Mucosa of descending colon (tissue), 3 donors: Measurements from ENCODE around the gene GNAT2. TPM values are rescaled to one million over a fixed set of nuclear protein-coding genes. Genes with fewer than 3 reads are reported as not detected.

Source experiments
- ATAC-seq: fragments of 200-7000 bp; cut with Tn5 transposase; one replicate; pipeline ENCODE4 v1.9.1; 2020; ENCODE audit warnings: mild to moderate bottlenecking, moderate library complexity
- DNase-seq, 3 donors: peaks; one replicate each; pipeline ENCODE4 v3.0.0-alpha.2; 2020
- H3K36me3 ChIP-seq: fragments of 200-600 bp; one replicate; pipeline ENCODE4 v1.8.0; 2021; ENCODE audit warnings: low read depth, mild to moderate bottlenecking
- H3K4me1 ChIP-seq: fragments of 200-600 bp; one replicate; pipeline ENCODE4 v1.8.0; 2021; ENCODE audit warnings: low read depth, mild to moderate bottlenecking
- H3K4me3 ChIP-seq: fragments of 200-600 bp; one replicate; pipeline ENCODE4 v1.8.0; 2021; ENCODE audit warnings: mild to moderate bottlenecking
- H3K9me3 ChIP-seq: fragments of 200-600 bp; one replicate; pipeline ENCODE4 v1.8.0; 2021; ENCODE audit warnings: mild to moderate bottlenecking
- CTCF ChIP-seq: fragments of 200-600 bp; IDR thresholded peaks from one replicate; pipeline ENCODE4 v1.8.0; 2022; ENCODE audit warnings: antibody characterized with exemption, mild to moderate bottlenecking
- intact Hi-C, 2 donors: fragments of 100-400 bp; cut with DNase I in 1 of 2; cut with micrococcal nuclease in 1 of 2; formaldehyde crosslinking; loops; one replicate each; pipeline versions ENCODE4 v1.11.0 to v1.11.1; 2022; cut with DNase I, micrococcal nuclease
- total RNA-seq, 3 donors: library from RNA; stranded (reverse); fragmentation: NEBNext Ultra II Directional in 2 of 3; extraction: Animal tissue kit (Norgen Biotek cat#: 25700) in 2 of 3; gene quantifications; one replicate each; pipeline versions ENCODE4 v1.2.1 to v1.2.4, GENCODE V29; 2021 to 2023
- donor health status: DM: no; HTN: no; CAD: no; lungs with moderate emphysema.
- donor health status: DM: no; HTN: no; CAD: no.
- donor health status: DM: no; HTN: yes; CAD: no.

Gene GNAT2
- total RNA-seq, 3 donors from 2014 or later, result not detected

GRCh38 chr1:109649491-109649914 is 30.1 kb upstream of the GNAT2 start:
- ATAC-seq (no peak), DNase-seq (no peak)
- Histone ChIP-seq H3K4me1 (no peaks in the 10 kb centered on the region), H3K4me3 (no peak overlapping the region), H3K9me3 (no peaks in the 10 kb centered on the region), H3K36me3 (no peaks in the 10 kb centered on the region)
- intact Hi-C loops, result loop anchor here in 1 of 2 donors (10.0 kb wide), 1 partner anchor 335 kb away; the partner anchor contains the start of gene AHCYL1
- no peak for TF ChIP-seq CTCF

DNA sequence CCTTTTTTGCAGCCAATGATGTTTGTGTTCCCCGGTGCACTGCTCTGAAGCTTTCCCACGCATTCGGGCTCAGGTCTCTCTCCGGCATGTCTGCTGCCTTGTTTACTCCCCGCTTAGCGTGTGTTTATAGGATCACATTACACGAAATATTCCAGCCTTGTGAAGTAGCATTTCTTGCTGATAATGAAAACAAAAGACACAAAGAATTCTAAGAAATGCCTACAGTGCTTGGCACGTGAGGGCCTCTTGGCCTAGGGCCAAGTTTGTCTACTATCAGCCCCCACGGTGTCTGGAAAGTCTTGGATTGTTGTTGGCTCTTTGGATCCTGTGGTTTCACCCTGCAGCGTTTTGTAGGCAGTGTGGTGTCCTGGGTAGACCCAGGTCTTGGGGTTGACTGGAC is 25.3 kb upstream of the GNAT2 start:
- intact Hi-C loops, result loop anchor here (5.0 to 10.0 kb wide), 3 partner anchors 97 to 340 kb away; partner anchors contain the start of genes AHCYL1 (in 1 of the 2) and GNAI3 (in 1 of the 2)
- Histone ChIP-seq H3K9me3 (no peaks in the 10 kb centered on the region), H3K4me1 (peaks cover 7% of the 10 kb centered on the region), H3K36me3 (no peaks in the 10 kb centered on the region), H3K4me3 (no peak overlapping the region)
- no peak for ATAC-seq
- no peak for TF ChIP-seq CTCF
- no peak for DNase-seq

DNA sequence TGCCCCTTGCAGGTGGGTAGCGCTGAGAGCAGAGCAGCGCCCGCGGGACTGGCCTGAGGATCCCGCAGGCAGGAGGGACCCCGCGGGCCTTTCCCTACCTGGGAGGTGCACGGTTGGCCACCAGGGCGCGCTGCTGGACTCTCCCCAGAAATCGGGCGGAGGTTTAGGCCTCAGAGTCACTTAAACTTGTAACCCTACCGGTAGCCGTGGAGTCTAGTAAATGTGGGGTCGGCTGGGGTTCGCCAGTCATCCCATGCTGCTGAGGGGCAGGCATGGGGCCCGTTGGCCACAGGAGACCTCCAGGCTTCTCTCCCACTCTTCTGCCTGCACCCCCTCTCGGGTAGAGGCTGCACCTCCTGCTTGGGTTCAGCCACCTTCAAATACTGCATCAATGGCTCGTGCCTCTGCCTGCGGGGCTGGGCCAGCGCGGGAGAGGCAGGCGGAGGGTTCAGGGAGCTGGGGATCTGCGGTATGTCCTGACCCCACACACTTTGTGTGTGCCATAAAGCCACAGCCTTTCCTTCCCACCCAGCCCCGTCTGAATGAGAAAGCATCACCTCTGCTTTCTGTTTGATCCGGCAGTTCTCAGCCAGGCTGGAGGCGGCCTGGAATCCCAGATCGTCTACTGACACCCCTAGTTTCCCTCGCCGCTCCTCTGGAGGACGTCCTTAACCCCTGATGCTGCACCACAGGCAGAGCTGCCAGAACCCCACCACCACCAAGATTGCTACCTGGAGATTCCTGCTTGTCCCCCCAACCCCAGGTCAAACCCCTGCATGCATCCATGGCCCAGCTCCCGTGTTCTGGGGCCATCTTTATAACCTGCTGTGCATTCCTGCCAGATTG is 24.2 kb upstream of the GNAT2 start:
- peak; percentile 85 for TF ChIP-seq CTCF
- Histone ChIP-seq H3K9me3 (no peaks in the 10 kb centered on the region), H3K36me3 (no peaks in the 10 kb centered on the region), H3K4me1 (peaks cover 7% of the 10 kb centered on the region), H3K4me3 (no peak overlapping the region)
- ATAC-seq, result peak; percentile 94
- peak; percentile 87 to 94 (median 93) for DNase-seq
- intact Hi-C loops, result loop anchor here (5.0 to 10.0 kb wide), 3 partner anchors 96 to 341 kb away; partner anchors contain the start of genes AHCYL1 (in 1 of the 2) and GNAI3 (in 1 of the 2)

DNA sequence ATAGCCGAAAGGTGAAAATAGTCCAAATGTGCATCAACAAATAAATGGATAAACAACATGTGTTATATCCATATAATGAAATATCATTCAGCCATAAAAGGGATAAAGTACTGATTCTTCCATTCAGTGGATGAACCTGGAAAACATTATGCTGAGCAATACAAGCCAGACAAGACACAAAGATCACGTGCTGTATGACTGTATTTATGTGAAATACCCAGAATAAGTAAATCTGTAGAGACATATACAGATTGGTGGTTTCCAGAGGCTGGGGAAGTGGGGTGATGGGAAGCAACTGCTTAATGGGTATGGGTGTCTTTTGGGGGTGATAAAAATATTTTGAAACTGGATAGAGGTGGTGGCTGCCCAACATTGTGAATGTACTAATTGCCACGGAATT is 23.2 kb upstream of the GNAT2 start:
- no peak for ATAC-seq
- intact Hi-C loops, result loop anchor here (5.0 to 10.0 kb wide), 3 partner anchors 95 to 342 kb away; partner anchors contain the start of genes AHCYL1 (in 1 of the 2) and GNAI3 (in 1 of the 2)

GRCh38 chr1:109641861-109642260 is 22.4 kb upstream of the GNAT2 start:
- H3K36me3 ChIP-seq, result no peaks in the 10 kb centered on the region
- intact Hi-C loops, result loop anchor here (5.0 to 10.0 kb wide), 3 partner anchors 95 to 343 kb away; partner anchors contain the start of genes AHCYL1 (in 1 of the 2) and GNAI3 (in 1 of the 2)
- no peaks in the 10 kb centered on the region for H3K9me3 ChIP-seq
- no peak for ATAC-seq
- no peak for DNase-seq
- peaks cover 7% of the 10 kb centered on the region for H3K4me1 ChIP-seq
- no peak overlapping the region for H3K4me3 ChIP-seq
- TF ChIP-seq CTCF, result no peak

More for the DNA sequence above, 23.2 kb upstream of the GNAT2 start:
- no peak for TF ChIP-seq CTCF
- no peak overlapping the region for H3K4me3 ChIP-seq
- H3K9me3 ChIP-seq, result no peaks in the 10 kb centered on the region
- DNase-seq, result no peak
- H3K36me3 ChIP-seq, result no peaks in the 10 kb centered on the region
- H3K4me1 ChIP-seq, result peaks cover 7% of the 10 kb centered on the region
